ENCODE measurements around the gene RGPD3.

RGPD3 gene

GRCh38 chr2:106344302-106344701 lies 123.9 kb downstream of the RGPD3 start:
- in situ Hi-C loops (cut with HindIII; ENCODE audit: low sequenced_read_pairs): no loop called here

GRCh38 chr2:106343274-106343673 lies 124.9 kb downstream of the RGPD3 start:
- in situ Hi-C loops (cut with HindIII; ENCODE audit: low sequenced_read_pairs): no loop called here

GRCh38 chr2:106342831-106343251 lies 125.4 kb downstream of the RGPD3 start:
- in situ Hi-C loops (cut with HindIII; ENCODE audit: low sequenced_read_pairs): no loop called here

GRCh38 chr2:106341666-106342065 lies 126.5 kb downstream of the RGPD3 start:
- in situ Hi-C loops (cut with HindIII; ENCODE audit: low sequenced_read_pairs): no loop called here

Data from endothelial cell of hepatic sinusoid (primary cell).